Umbilical cord (tissue), 2 donors: ENCODE results near the gene CIAO3. TPM values are rescaled to one million over a fixed set of nuclear protein-coding genes. Genes with fewer than 3 reads are reported as not detected.
"Not testable (repeated sequence)": the region's sequence is repeated elsewhere in the genome, so short reads cannot be mapped to it uniquely, and the experiment has no call there.

Experiments used
- DNase-seq: peaks from one replicate; pipeline ENCODE4 v3.0.0-alpha.2; 2015; ENCODE audit warnings: low spot score
- total RNA-seq: library from RNA; depleted of rRNA; stranded (reverse); fragments of >200 nt; gene quantifications from one replicate; pipeline ENCODE4 v1.2.3, GENCODE V29; 2014; ENCODE audit warnings: low replicate concordance; ENCODE audit not compliant: insufficient read depth

CIAO3 gene
- total RNA-seq, 1 donor from 2014 or later: 32.5 TPM

- not testable (repeated sequence) for DNase-seq
These were observed 35.5 kb upstream of the CIAO3 start for GRCh38 chr16:776298-776697.

- DNase-seq: no peak
These were observed 34.5 kb upstream of the CIAO3 start for GRCh38 chr16:775236-775796.

GRCh38 chr16:774086-775001 lies 33.5 kb upstream of the CIAO3 start:
- no peak for DNase-seq

GRCh38 chr16:772959-773358 lies 32.2 kb upstream of the CIAO3 start:
- no peak for DNase-seq

GRCh38 chr16:770411-770810 lies 29.6 kb upstream of the CIAO3 start:
- no peak for DNase-seq

GRCh38 chr16:769934-770333 lies 29.1 kb upstream of the CIAO3 start:
- no peak for DNase-seq

- DNase-seq: no peak
These were observed 28.5 kb upstream of the CIAO3 start for GRCh38 chr16:769184-769784.

- DNase-seq: no peak
These were observed 27.6 kb upstream of the CIAO3 start for GRCh38 chr16:768428-768827.

GRCh38 chr16:767743-768235 lies 27.0 kb upstream of the CIAO3 start:
- DNase-seq: no peak

GRCh38 chr16:766820-767640 lies 26.2 kb upstream of the CIAO3 start:
- DNase-seq: no peak

GRCh38 chr16:766008-766819 lies 25.4 kb upstream of the CIAO3 start:
- no peak for DNase-seq

- no peak for DNase-seq
These were observed 24.7 kb upstream of the CIAO3 start for GRCh38 chr16:765488-765865.

- no peak for DNase-seq
These were observed 24.2 kb upstream of the CIAO3 start for GRCh38 chr16:764848-765487.

GRCh38 chr16:764184-764750 lies 23.5 kb upstream of the CIAO3 start:
- DNase-seq: no peak

GRCh38 chr16:763369-764183 lies 22.8 kb upstream of the CIAO3 start:
- no peak for DNase-seq

- no peak for DNase-seq
These were observed 21.9 kb upstream of the CIAO3 start for GRCh38 chr16:762595-763268.

GRCh38 chr16:761625-762513 lies 21.1 kb upstream of the CIAO3 start:
- DNase-seq: no peak
